ENCODE results near the gene SPEM2. TPM values are rescaled to one million over a fixed set of nuclear protein-coding genes. Genes with fewer than 3 reads are reported as not detected.

SPEM2 gene
- polyA plus RNA-seq, 1 of the 3 experiments (the other 2 are of a cell fraction), result not detected

DNA sequence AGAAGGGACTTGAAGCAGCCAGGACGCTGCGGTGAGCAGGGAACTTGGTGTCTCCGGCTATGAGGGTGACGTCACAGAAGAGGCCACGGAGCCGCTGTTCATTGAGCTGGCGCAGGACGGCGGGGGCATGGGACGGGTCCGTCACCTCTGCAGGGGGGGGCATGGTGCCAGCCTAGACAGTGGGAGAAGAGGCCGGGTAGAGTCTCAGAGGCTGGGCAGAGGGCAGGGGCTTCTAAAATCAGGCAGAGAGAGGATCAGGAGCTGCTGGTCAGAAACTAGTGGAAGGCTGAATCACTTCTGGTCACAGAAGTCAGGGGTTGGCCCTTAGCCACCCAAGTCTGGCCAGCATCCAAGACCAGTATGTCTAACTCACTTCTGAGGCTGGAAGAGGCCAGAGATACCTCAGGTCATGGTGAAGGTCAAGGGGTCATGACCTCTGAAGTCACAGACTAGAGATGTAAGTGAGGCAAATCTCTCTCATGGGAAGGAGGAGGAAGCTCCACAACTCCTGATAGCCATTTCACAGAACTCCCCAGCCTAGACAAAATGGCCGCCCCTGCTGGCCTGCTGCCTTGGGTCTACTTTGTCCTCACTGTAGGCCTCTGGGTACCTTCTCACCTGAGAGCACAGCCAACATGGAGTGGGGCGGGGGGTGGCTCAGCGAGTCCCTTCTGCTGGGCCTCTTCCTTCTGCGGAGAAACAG lies 41.4 kb downstream of the SPEM2 start:
- peaks cover 57% of the 10 kb centered on the region for H3K79me2 ChIP-seq (ENCODE audit: insufficient read depth)
- H3K4me3 ChIP-seq (ENCODE audit: low read depth in 2 of 2, low read length in 1 of 2), result no peak overlapping the region
- CTCF ChIA-PET, result interaction anchor here (1.1 to 1.4 kb wide), 3 partner anchors 21 to 111 kb away, joined by 3 to 4 read pairs (median 3); no protein-coding TSS in a partner anchor
- peaks cover 4 to 26% of the 10 kb centered on the region in 2 experiments for H3K36me3 ChIP-seq (replicated peaks in 1 of 2; ENCODE audit: control insufficient read depth in 1 of 2, insufficient read depth in 2 of 2, low read length in 1 of 2)
- 89% methylated on average over 15 of the region's 16 CpGs for WGBS (ENCODE audit: low lambda C conversion rate)
- H3K4me1 ChIP-seq (ENCODE audit: control insufficient read depth in 1 of 2, insufficient read depth in 2 of 2, low read depth in 1 of 2, low read length in 1 of 2), result peaks cover 4 to 12% of the 10 kb centered on the region in 2 experiments; a peak in 1 of 4 replicates
- DNase-seq, result no peak
- POLR2A ChIA-PET, result no interaction called here
- H3K9me2 ChIP-seq, result no peaks in the 10 kb centered on the region
- H3K27ac ChIP-seq (ENCODE audit: low read depth in 2 of 2, low read length in 1 of 2), result 0 out of 4 replicates have a peak overlapping the region, but pooled peaks of 1 of the 2 experiments have one; percentile 22
- TF ChIP-seq RXRA (IDR thresholded peaks at IDR 0.05; ENCODE audit: borderline replicate concordance, low read depth), result peak; percentile 81; the same call in 1 of the 2 replicates
- peak; percentile 73 for TF ChIP-seq NFIC (IDR thresholded peaks at IDR 0.05; ENCODE audit: borderline replicate concordance)
- peak; percentile 78; the same call in 1 of the 2 replicates for TF ChIP-seq YY1 (IDR thresholded peaks at IDR 0.05; ENCODE audit: low read depth)
- TF ChIP-seq, protein P1, sequence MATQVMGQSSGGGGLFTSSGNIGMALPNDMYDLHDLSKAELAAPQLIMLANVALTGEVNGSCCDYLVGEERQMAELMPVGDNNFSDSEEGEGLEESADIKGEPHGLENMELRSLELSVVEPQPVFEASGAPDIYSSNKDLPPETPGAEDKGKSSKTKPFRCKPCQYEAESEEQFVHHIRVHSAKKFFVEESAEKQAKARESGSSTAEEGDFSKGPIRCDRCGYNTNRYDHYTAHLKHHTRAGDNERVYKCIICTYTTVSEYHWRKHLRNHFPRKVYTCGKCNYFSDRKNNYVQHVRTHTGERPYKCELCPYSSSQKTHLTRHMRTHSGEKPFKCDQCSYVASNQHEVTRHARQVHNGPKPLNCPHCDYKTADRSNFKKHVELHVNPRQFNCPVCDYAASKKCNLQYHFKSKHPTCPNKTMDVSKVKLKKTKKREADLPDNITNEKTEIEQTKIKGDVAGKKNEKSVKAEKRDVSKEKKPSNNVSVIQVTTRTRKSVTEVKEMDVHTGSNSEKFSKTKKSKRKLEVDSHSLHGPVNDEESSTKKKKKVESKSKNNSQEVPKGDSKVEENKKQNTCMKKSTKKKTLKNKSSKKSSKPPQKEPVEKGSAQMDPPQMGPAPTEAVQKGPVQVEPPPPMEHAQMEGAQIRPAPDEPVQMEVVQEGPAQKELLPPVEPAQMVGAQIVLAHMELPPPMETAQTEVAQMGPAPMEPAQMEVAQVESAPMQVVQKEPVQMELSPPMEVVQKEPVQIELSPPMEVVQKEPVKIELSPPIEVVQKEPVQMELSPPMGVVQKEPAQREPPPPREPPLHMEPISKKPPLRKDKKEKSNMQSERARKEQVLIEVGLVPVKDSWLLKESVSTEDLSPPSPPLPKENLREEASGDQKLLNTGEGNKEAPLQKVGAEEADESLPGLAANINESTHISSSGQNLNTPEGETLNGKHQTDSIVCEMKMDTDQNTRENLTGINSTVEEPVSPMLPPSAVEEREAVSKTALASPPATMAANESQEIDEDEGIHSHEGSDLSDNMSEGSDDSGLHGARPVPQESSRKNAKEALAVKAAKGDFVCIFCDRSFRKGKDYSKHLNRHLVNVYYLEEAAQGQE (IDR thresholded peaks at IDR 0.05; ENCODE audit: low read depth, low read length), result no peak
- TF ChIP-seq EZH2phosphoT487 (IDR thresholded peaks at IDR 0.05; ENCODE audit: borderline replicate concordance, low read depth), result no peak
- H3K9ac ChIP-seq, result no peak overlapping the region
- peaks cover 11% of the 10 kb centered on the region; the same call in 1 of the 2 replicates for H4K20me1 ChIP-seq (ENCODE audit: insufficient read depth)
- no peak overlapping the region for H2AFZ ChIP-seq (ENCODE audit: low read depth)
- H3K27me3 ChIP-seq (ENCODE audit: insufficient read depth), result no peaks in the 10 kb centered on the region
- peaks cover 7% of the 10 kb centered on the region for H3F3A ChIP-seq (replicated peaks; ENCODE audit: insufficient read depth)
- H3K4me2 ChIP-seq, result no peak overlapping the region; the same call in 1 of the 2 replicates
- H3K9me3 ChIP-seq, result no peaks in the 10 kb centered on the region

DNA sequence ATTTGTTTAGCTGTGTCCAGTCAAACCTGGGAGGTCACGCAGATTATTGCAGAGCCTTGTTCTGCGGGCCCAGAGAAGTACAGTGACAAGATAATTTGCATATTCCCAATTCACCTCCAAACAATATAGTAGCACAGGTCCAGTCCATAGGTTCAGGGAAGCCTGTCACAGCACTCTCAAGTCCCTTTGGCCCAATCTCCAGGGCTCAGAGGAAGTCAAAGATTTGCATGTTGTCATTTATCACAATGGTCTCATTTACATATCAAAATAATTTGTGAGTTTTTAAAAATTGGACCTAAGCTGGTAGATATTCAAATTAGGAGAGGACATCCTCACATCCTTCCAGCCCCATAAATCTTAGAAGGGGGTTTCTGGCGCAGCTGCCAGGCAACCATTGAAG lies 42.1 kb downstream of the SPEM2 start:
- no peak for TF ChIP-seq RFX5 (IDR thresholded peaks at IDR 0.05; ENCODE audit: low read length)
- TF ChIP-seq GABPA (IDR thresholded peaks at IDR 0.05; ENCODE audit: low read depth), result no peak
- TF ChIP-seq, protein P2, sequence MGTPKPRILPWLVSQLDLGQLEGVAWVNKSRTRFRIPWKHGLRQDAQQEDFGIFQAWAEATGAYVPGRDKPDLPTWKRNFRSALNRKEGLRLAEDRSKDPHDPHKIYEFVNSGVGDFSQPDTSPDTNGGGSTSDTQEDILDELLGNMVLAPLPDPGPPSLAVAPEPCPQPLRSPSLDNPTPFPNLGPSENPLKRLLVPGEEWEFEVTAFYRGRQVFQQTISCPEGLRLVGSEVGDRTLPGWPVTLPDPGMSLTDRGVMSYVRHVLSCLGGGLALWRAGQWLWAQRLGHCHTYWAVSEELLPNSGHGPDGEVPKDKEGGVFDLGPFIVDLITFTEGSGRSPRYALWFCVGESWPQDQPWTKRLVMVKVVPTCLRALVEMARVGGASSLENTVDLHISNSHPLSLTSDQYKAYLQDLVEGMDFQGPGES (IDR thresholded peaks at IDR 0.05; ENCODE audit: low read depth, low read length), result no peak
- TF ChIP-seq ELF1 (IDR thresholded peaks at IDR 0.05), result no peak
- no peak for TF ChIP-seq POLR2AphosphoS5 (IDR thresholded peaks at IDR 0.05; ENCODE audit: low read depth, low read length)
- TF ChIP-seq MXI1 (IDR thresholded peaks at IDR 0.05; ENCODE audit: low read depth, low read length), result no peak
- H3K4me2 ChIP-seq, result no peak overlapping the region
- CTCF ChIA-PET, result interaction anchor here (1.1 to 1.4 kb wide), 3 partner anchors 22 to 112 kb away, joined by 3 to 4 read pairs (median 3); no protein-coding TSS in a partner anchor
- 100% methylated on average over 3 of the region's 3 CpGs for WGBS (ENCODE audit: low lambda C conversion rate)
- H3K27ac ChIP-seq (ENCODE audit: low read depth in 2 of 2, low read length in 1 of 2), result no peak overlapping the region
- no peaks in the 10 kb centered on the region for H3K27me3 ChIP-seq (ENCODE audit: insufficient read depth)
- no peaks in the 10 kb centered on the region for H3K9me3 ChIP-seq
- H3K4me1 ChIP-seq (ENCODE audit: control insufficient read depth in 1 of 2, insufficient read depth in 2 of 2, low read depth in 1 of 2, low read length in 1 of 2), result peaks cover 4 to 12% of the 10 kb centered on the region in 2 experiments; a peak in 1 of 4 replicates
- peaks cover 7% of the 10 kb centered on the region for H3F3A ChIP-seq (replicated peaks; ENCODE audit: insufficient read depth)
- peaks cover 18% of the 10 kb centered on the region; the same call in 1 of the 2 replicates for H4K20me1 ChIP-seq (ENCODE audit: insufficient read depth)
- no peak overlapping the region for H2AFZ ChIP-seq (ENCODE audit: low read depth)
- no peak overlapping the region for H3K9ac ChIP-seq
- no peaks in the 10 kb centered on the region for H3K9me2 ChIP-seq
- DNase-seq, result no peak
- peaks cover 64% of the 10 kb centered on the region for H3K79me2 ChIP-seq (ENCODE audit: insufficient read depth)
- POLR2A ChIA-PET, result no interaction called here
- H3K4me3 ChIP-seq (ENCODE audit: low read depth in 2 of 2, low read length in 1 of 2), result no peak overlapping the region
- peaks cover 4 to 21% of the 10 kb centered on the region in 2 experiments for H3K36me3 ChIP-seq (replicated peaks in 1 of 2; ENCODE audit: control insufficient read depth in 1 of 2, insufficient read depth in 2 of 2, low read length in 1 of 2)
